Measurements from ENCODE around the gene TMEM273. TPM values are rescaled to one million over a fixed set of nuclear protein-coding genes. Genes with fewer than 3 reads are reported as not detected.

The TMEM273 gene
- total RNA-seq, 2 donors from 2014 or later: 4.3 to 9.3 TPM

DNA sequence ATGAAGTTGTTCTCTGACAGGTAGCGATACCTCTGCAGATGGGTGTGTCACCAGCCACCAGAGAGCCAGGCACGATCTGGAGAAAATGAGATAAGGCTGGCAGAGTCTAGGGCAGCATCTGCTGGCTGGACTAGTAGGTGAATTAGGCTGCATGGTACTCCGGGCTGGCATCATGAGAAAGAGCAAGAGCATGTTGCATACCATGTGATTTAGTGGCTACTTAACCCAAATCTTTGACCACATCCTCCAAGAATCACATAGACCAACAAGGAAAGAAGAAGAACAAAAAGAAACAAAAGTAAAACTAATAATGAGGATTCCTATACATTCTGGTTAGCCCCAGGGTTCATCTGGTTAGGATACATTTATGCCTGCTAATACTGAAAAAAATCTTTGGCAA, 31.0 kb downstream of the TMEM273 start:
- no peak overlapping the region for H3K4me3 ChIP-seq
- TF ChIP-seq, protein P1, sequence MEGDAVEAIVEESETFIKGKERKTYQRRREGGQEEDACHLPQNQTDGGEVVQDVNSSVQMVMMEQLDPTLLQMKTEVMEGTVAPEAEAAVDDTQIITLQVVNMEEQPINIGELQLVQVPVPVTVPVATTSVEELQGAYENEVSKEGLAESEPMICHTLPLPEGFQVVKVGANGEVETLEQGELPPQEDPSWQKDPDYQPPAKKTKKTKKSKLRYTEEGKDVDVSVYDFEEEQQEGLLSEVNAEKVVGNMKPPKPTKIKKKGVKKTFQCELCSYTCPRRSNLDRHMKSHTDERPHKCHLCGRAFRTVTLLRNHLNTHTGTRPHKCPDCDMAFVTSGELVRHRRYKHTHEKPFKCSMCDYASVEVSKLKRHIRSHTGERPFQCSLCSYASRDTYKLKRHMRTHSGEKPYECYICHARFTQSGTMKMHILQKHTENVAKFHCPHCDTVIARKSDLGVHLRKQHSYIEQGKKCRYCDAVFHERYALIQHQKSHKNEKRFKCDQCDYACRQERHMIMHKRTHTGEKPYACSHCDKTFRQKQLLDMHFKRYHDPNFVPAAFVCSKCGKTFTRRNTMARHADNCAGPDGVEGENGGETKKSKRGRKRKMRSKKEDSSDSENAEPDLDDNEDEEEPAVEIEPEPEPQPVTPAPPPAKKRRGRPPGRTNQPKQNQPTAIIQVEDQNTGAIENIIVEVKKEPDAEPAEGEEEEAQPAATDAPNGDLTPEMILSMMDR (IDR thresholded peaks at IDR 0.05): no peak
- TF ChIP-seq POLR2A (IDR thresholded peaks at IDR 0.05): no peak
- 62 to 82% methylated on average over 3 of the region's 3 CpGs for WGBS, 2 donors
- no peak overlapping the region for H3K27ac ChIP-seq
- H3K4me1 ChIP-seq: no peaks in the 10 kb centered on the region
- ATAC-seq (no peak), DNase-seq (no peak)
- intact Hi-C loops (cut with DNase I): no loop called here
- H3K27me3 ChIP-seq: peaks cover 0 to 4% of the 10 kb centered on the region in 2 donors
- no peaks in the 10 kb centered on the region for H3K9me3 ChIP-seq
- H3K36me3 ChIP-seq (replicated peaks in 1 of 2; ENCODE audit: insufficient read depth in 1 of 2, low read depth in 2 of 2): no peaks in the 10 kb centered on the region

DNA sequence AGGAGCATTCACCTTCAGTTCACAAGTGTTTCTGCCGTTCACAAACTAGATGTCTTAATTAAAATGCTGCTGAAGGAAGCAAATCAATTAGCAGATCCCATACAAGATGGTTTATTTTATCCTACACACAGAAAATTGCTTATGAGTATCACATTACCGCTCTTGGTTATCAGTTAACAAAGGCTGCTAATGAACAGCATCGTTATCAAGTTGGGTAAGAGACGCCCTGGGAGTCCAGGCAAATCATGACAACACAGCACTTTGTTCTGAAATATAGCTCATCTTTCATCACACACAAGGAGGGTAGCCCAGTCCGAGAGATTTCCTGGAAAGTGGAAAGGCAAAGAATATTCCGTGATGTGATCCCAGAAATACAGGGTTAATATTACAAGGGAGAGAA, 33.5 kb downstream of the TMEM273 start:
- DNase-seq: no peak
- Histone ChIP-seq H3K4me1 (no peaks in the 10 kb centered on the region), H3K27me3 (peaks cover 0 to 4% of the 10 kb centered on the region in 2 donors), H3K9me3 (no peaks in the 10 kb centered on the region), H3K36me3 (replicated peaks in 1 of 2; ENCODE audit: insufficient read depth in 1 of 2, low read depth in 2 of 2) (no peaks in the 10 kb centered on the region), H3K4me3 (no peak overlapping the region), H3K27ac (no peak overlapping the region)
- intact Hi-C loops (cut with DNase I): no loop called here
- no peak for TF ChIP-seq POLR2A (IDR thresholded peaks at IDR 0.05)
- TF ChIP-seq, protein P1 (IDR thresholded peaks at IDR 0.05): no peak
- no peak for ATAC-seq
- WGBS, 2 donors: 67 to 70% methylated on average over 6 of the region's 6 CpGs

DNA sequence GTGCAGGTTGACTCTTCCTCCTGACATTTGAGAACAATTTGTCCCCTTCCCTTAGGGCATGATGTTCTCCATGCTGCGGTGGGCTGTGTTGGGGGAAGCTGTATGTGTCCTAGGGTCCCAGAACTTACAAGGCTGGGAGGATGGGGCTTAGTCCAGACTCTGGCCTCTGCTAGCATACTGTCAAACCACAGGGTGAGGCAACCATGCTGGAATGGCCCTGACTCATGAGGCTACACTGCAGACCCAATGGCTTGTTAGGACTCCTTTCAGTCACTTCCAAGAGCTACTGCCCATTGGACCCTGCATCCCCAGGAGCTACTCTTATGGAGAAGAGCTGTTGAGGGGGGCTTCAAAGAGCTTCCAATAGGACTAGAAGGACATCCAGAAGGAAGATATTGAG, 34.2 kb downstream of the TMEM273 start:
- WGBS, 2 donors: 74 to 100% methylated on average over 1 of the region's 1 CpG
- no peak overlapping the region for H3K4me3 ChIP-seq
- intact Hi-C loops (cut with DNase I): no loop called here
- DNase-seq (no peak), ATAC-seq (no peak)
- H3K36me3 ChIP-seq (replicated peaks in 1 of 2; ENCODE audit: insufficient read depth in 1 of 2, low read depth in 2 of 2): no peaks in the 10 kb centered on the region
- H3K27ac ChIP-seq: no peak overlapping the region
- no peaks in the 10 kb centered on the region for H3K9me3 ChIP-seq
- H3K27me3 ChIP-seq: peaks cover 0 to 4% of the 10 kb centered on the region in 2 donors
- H3K4me1 ChIP-seq: no peaks in the 10 kb centered on the region
- TF ChIP-seq, protein P1 (IDR thresholded peaks at IDR 0.05): no peak
- no peak for TF ChIP-seq POLR2A (IDR thresholded peaks at IDR 0.05)

DNA sequence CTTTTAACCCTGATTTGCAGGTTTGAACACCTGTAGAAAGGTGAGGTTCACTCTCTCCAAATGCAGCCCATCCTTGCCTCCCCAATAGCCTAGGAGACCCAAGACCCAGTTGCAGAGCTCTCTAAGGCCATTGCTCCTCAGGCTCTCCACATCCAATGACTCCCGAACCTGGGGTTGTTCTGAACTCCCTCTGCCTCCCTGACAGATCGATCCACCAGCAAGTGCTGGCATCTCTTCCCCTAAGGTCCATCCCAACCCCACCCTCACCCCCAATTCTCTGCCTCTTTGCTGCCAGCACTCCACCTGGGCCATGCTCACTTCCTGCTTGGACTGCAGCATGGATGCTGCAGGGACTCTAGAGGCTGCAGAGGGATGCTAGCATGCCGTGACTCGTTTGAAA, 35.1 kb downstream of the TMEM273 start:
- H3K4me3 ChIP-seq: no peak overlapping the region
- no peaks in the 10 kb centered on the region for H3K36me3 ChIP-seq (replicated peaks in 1 of 2; ENCODE audit: insufficient read depth in 1 of 2, low read depth in 2 of 2)
- intact Hi-C loops (cut with DNase I): no loop called here
- DNase-seq (no peak), ATAC-seq (no peak)
- TF ChIP-seq, protein P1 (IDR thresholded peaks at IDR 0.05): no peak
- no peak for TF ChIP-seq POLR2A (IDR thresholded peaks at IDR 0.05)
- H3K27me3 ChIP-seq: peaks cover 0 to 4% of the 10 kb centered on the region in 2 donors
- H3K9me3 ChIP-seq: no peaks in the 10 kb centered on the region
- WGBS, 2 donors: 40 to 71% methylated on average over 4 of the region's 4 CpGs
- H3K4me1 ChIP-seq: no peaks in the 10 kb centered on the region
- no peak overlapping the region for H3K27ac ChIP-seq

DNA sequence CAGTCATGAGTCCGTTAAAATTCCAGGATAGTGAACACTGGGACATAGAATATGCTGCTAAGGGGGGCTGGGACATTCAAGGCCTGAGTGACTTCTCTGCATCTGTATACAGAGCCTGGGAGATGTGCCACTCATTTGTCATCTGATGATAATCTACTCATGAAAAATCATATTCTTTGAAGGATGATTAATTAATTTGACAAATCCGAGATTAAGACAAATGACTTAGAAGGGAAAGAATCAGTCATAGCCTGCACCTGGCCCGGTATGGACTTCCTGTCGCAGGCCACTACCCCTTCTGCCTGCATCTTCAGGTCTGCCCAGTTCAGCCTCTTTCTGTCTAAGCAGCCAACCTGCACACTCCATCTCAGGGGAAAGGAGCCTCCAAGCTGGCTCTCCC, 35.5 kb downstream of the TMEM273 start:
- no peak for ATAC-seq
- Histone ChIP-seq H3K4me3 (no peak overlapping the region), H3K27me3 (peaks cover 0 to under 1% of the 10 kb centered on the region in 2 donors), H3K27ac (no peak overlapping the region), H3K36me3 (replicated peaks in 1 of 2; ENCODE audit: insufficient read depth in 1 of 2, low read depth in 2 of 2) (no peaks in the 10 kb centered on the region), H3K4me1 (no peaks in the 10 kb centered on the region), H3K9me3 (no peaks in the 10 kb centered on the region)
- intact Hi-C loops (cut with DNase I): no loop called here
- WGBS, 2 donors: 63 to 64% methylated on average over 4 of the region's 4 CpGs
- no peak for TF ChIP-seq POLR2A (IDR thresholded peaks at IDR 0.05)
- TF ChIP-seq, protein P1 (IDR thresholded peaks at IDR 0.05): no peak
- no peak for DNase-seq
